Endothelial cell of hepatic sinusoid (primary cell): ENCODE data around the gene EEFSEC.

ENCODE experiments used
- in situ Hi-C: cut with HindIII; loops from 2 replicates; pipeline ENCODE4 v1.10.0; 2017; ENCODE audit warnings: low sequenced_read_pairs

Gene EEFSEC

DNA sequence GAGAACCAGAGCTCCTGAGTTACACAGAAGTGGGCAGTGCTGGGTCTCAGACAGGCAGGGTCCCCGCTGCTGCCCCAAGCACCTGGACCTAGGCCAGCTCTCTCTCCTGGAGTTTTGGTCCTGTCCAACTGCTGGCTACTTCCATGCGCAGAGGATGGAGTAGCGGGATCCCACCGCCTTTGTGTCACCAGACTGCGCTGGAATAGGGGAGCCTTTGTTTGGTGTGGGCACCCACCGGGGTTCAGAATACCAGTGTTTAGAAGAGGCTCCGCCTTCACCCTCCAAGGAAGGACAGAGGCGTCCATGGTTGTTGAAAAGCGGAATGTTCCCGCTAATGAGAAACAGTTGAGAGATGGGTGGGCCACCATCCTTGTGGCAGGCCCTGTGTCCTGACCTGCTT lies 159.0 kb downstream of the EEFSEC start:
- in situ Hi-C loops: no loop called here

DNA sequence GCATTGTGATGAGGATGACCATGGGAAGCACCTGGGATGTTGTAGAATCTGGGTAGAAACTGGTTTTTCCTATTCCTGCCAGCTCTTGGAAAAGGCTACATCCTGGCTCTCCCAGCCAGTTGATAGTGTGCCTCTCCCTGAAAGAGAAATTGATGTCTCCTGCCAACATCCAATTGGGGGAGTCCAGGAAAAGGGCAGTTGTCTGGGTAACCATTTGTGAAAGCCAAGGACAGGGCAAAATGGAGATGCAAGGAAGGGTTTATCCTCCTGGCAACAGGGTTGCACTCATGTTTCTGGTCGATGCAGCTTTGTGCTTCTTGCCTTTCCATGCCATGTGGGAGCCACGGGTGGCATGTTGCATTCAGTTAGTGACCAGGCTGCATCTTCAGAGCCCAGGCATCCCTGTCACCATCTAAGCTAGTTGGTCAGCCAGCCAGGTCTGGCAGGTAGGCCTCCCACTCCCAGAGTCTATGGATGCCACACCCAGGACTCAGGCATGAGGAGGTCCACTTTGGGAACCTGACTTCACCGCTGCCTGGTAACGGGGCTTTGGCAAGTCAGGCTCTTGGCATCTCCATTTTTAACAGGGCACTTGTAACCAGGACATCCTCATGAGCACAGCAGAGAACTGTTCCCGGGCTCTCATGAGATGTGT lies 159.9 kb downstream of the EEFSEC start:
- in situ Hi-C loops: no loop called here

DNA sequence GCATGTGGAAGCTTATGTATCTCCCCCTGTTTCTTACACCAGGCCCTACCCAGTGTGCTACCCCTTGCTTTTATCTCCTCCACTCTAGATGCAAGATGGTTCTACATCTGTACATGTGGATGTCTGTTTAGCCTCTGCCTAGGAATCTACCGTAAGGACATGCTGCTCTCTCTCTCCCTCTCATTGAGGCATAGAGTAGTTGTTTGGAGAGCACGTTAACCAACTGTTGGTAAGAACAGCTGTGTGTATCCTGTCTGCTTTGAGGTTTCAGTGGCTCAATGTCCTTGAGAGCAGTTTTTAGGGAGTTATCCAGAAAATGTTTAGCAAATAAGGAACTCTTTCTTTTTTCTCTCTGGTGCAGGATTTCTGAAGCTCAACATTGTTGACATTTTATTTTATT lies 160.7 kb downstream of the EEFSEC start:
- in situ Hi-C loops: no loop called here

- in situ Hi-C loops: no loop called here
Observed at GRCh38 chr3:128315313-128315712, 162.0 kb downstream of the EEFSEC start.

- in situ Hi-C loops: no loop called here
Observed at GRCh38 chr3:128316481-128316891, 163.2 kb downstream of the EEFSEC start.

GRCh38 chr3:128317101-128317697 lies 163.9 kb downstream of the EEFSEC start:
- in situ Hi-C loops: no loop called here

DNA sequence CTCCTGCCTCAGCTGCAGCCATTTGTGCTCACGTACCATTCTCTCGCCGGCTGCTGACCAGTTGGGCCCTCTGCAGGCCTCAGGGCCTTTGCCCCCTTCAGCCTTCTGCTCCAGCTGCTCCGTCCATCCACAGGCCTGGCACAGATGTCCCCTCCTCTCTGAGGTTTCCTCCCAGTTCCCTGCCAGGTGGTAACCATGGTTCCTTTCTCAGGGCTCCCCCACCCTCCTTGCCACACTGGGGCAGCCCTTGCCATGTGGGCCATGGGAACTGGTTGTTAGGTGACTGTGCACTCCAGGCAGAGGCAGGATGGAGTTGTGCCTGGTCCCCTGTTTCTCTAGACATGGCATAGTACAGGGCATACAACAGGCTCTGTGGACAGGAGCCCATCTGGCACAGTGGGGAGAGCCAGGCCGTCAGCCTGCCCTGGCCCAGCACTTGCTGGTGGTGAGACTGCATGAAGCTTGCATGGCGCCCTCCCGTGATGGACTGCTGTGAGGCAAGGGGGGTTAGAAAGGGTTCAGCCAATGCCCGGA lies 164.5 kb downstream of the EEFSEC start:
- in situ Hi-C loops: no loop called here

DNA sequence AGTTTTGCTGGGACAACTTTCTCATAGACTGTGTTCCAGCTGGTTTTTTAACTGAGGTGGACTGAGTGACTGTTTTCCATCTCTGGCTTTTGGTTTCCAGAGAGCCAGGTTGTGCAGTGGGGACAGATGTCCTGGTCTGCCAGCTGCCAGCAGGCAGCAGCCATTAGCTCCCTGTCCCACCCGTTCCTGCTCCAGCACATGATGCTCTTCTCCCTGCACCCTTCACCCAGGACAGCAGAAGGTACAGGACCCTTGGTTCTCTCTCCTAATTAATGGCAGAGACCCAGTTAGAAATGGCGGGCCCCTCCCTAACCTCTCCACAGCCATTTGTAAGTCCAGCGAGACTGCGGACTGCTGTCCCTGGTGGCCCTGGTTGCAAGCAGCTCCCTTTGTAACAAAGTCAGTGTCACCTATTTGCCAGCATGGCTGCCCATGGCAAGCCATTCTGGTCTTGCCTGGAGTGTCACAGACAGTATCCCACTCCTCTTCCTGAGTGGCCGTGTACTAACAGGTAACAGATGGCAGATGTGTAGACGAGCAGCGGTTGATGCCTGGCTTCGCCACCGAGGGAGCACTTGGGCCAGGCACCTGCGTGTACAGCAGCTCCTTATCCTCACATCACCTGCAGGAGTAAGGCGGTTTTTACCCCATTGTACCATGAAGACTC lies 165.1 kb downstream of the EEFSEC start:
- in situ Hi-C loops: no loop called here

- in situ Hi-C loops: no loop called here
Observed at GRCh38 chr3:128319107-128319506, 165.8 kb downstream of the EEFSEC start.

- in situ Hi-C loops: no loop called here
Observed at GRCh38 chr3:128319741-128320141, 166.5 kb downstream of the EEFSEC start.

DNA sequence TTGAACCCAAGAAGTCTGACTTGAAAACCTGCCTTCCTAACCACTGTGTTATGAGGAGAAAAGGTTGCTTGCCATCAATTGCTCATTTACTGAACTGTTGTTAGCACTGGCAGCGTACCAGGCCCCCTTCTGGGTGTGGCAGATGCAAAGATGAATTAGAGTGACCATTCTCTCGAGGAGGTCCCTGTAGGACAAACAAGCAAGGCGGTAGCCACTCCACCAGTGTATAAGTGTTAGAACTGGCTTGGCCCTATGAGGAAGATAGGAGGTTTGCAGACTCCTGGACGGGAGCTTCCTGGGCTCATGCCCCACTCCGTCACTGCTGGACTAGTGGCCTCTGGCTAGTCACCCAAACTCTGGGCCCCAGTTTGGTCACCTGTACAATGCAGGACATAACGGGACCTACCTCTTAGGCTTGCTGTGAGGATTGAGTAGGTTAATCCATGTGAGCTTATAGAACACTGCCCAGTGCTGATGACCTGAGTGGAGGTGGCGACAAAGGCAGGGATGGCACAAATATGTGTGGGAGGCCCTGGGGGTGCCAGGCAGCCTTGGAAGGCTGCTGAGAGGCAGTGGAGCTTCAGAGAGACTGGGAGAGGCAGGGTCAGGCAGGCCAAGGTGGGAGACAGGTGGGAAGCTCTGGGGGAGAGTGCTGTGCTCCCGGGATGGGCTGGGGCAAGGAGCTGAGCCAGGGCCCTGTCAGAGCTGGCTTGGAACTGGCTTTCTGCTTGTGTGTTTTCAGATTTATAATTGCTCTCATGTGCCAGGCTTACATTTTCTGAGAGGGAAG lies 167.5 kb downstream of the EEFSEC start:
- in situ Hi-C loops: no loop called here

GRCh38 chr3:128321418-128321817 lies 168.1 kb downstream of the EEFSEC start:
- in situ Hi-C loops: no loop called here

DNA sequence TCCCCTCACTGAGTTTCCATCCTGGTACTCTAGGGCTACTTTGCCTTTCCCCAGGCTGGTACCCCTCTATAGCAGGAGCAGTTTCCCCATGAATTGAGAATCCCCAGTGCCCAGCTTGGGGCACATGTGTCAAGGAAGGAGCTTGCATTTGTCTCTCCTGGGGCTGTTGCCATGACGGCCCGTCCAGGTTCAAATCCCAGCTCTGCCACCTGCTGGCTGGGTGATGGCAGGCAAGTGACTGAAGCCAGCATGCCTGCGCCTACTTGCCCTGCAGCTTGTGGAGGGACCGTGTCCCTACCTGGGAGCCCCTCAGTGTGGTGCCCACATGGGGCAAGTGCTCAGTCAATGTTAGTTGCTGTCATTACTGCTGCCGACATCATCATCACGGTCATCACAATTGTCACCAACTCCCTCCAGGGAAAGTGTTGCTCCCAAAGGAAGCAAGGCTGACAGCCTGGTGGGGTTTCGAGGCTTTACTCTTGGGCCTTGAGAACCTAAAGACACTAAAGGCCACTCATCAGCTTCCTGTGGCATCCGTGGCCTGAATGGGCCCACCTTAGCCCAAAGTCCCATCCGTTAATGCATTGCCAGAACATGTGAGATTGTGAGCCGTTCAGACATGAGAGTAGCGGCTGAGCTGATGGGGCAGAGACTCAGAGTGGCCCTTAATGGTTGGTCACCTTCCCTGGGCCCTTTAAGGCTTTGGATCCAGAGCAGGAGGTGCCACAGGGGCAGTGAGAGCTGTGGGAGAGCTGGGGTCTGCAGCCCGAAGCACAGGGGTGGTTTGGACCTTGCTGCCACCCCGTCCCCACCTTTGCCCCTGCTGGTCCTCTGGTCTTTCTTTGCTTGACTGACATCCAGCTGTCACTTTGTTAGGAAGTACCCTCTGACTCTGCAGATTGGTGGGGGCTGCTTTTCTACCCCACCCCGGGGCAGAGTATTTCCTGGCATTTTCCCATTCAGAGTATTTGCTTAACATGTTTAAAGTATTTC lies 169.0 kb downstream of the EEFSEC start:
- in situ Hi-C loops: no loop called here

- in situ Hi-C loops: no loop called here
Observed at GRCh38 chr3:128323206-128324081, 170.2 kb downstream of the EEFSEC start.

GRCh38 chr3:128324911-128325592 lies 171.8 kb downstream of the EEFSEC start:
- in situ Hi-C loops: loop anchor here (5.0 kb wide), 2 partner anchors 33 to 42 kb away; no protein-coding TSS in a partner anchor

DNA sequence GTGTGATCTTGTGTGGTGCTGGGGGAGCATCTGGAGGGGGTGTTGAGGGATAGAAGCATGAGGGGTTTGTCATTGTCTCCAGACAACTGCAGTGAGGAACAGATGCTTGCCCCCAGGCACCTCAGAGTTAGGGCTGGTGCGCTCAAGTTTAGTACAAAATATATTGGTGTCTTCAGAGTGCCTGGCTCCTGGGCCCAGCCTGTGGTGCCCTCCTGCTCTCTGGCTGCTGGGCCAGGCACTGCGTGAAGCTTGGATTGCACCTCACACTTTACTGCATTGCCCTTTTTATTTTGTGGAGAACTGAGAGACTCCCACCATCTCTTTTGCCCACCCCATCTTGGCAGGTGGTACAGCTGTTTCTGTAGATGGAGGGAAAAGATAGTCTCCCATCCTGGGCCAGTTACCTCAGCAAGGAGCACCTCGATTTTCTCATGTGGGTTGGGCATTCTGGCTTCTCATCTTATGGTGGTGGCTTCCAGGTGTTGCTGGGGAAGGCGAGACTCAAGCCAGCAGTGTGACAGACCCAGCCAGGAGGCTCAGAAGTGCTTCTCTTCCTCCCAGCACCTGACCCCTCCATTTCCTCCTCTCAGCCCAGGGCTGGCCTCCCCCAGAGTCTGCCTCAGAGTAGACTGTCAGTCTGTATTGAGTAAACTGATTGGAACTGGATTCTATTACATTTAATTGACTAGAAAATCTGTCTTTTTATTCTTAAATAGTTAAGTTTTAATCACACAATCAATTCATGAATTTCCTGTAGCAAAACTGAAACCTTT lies 173.0 kb downstream of the EEFSEC start:
- in situ Hi-C loops: loop anchor here (5.0 kb wide), 2 partner anchors 34 to 41 kb away; no protein-coding TSS in a partner anchor

DNA sequence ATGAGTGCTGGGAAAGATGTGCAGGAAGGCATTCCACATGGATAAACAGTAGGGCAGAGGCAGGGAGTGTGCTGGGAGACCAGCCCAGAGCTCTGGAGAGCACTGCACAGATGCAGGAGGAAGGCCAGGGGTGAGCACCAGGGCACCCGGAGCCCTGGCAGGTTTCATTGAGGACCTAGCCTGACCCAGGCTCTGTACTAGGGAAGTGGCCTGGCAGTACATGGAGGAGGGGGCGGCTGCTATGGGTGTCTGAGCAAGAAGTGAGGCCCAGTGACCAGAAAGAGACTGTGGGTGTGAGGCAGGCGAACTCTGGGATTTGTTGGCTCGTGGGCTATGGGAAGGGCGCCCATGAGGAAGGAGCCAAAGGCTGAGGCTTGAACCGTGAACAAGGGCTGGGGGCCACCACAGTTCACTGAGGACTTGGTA lies 174.3 kb downstream of the EEFSEC start:
- in situ Hi-C loops: loop anchor here (5.0 kb wide), 2 partner anchors 35 to 40 kb away; no protein-coding TSS in a partner anchor
